ENCODE results near the gene SELENOH.
"Not testable (repeated sequence)": the region's sequence is repeated elsewhere in the genome, so short reads cannot be mapped to it uniquely, and the experiment has no call there.

The SELENOH gene

GRCh38 chr11:57741132-57742086 lies at the start of gene SELENOH:
Gene SELENOH, plus strand, starts transcription at chr11:57741491. Its CDS starts 105 bp downstream, at chr11:57741596.
- DNase-seq (ENCODE audit: low read depth in 2 of 2), result peak; percentile 83 to 88

GRCh38 chr11:57698843-57699365 lies 42.4 kb upstream of the SELENOH start:
- DNase-seq (ENCODE audit: low read depth in 2 of 2), result no peak

GRCh38 chr11:57699813-57700212 lies 41.5 kb upstream of the SELENOH start:
- DNase-seq (ENCODE audit: low read depth in 2 of 2), result no peak

- DNase-seq (ENCODE audit: low read depth in 2 of 2), result no peak
Observed at GRCh38 chr11:57700425-57700824, 40.9 kb upstream of the SELENOH start.

GRCh38 chr11:57703341-57703740 lies 38.0 kb upstream of the SELENOH start:
- no peak for DNase-seq (ENCODE audit: low read depth in 2 of 2)

GRCh38 chr11:57704932-57705331 lies 36.4 kb upstream of the SELENOH start:
- no peak for DNase-seq (ENCODE audit: low read depth in 2 of 2)

- not testable (repeated sequence) for DNase-seq (ENCODE audit: low read depth in 2 of 2)
Observed at GRCh38 chr11:57705432-57705831, 35.9 kb upstream of the SELENOH start.

- no peak for DNase-seq (ENCODE audit: low read depth in 2 of 2)
Observed at GRCh38 chr11:57709802-57710367, 31.4 kb upstream of the SELENOH start.

- DNase-seq (ENCODE audit: low read depth in 2 of 2), result peak; percentile 48 to 57
Observed at GRCh38 chr11:57711414-57712255, 29.7 kb upstream of the SELENOH start, which contains the start of gene MED19. Gene MED19, minus strand, starts transcription at chr11:57712215. Its CDS starts 36 bp downstream, at chr11:57712179.

- DNase-seq (ENCODE audit: low read depth in 2 of 2), result peak; percentile 80 to 82
Observed at GRCh38 chr11:57712256-57713150, 28.8 kb upstream of the SELENOH start, which contains the start of gene TMX2. Gene TMX2, plus strand, starts transcription at chr11:57712593. Its CDS starts 26 bp downstream, at chr11:57712619.

- no peak for DNase-seq (ENCODE audit: low read depth in 2 of 2)
Observed at GRCh38 chr11:57713835-57714234, 27.5 kb upstream of the SELENOH start.

- not testable (repeated sequence) for DNase-seq (ENCODE audit: low read depth in 2 of 2)
Observed at GRCh38 chr11:57716726-57717125, 24.6 kb upstream of the SELENOH start.

GRCh38 chr11:57727185-57727584 lies 14.1 kb upstream of the SELENOH start:
- DNase-seq (ENCODE audit: low read depth in 2 of 2), result no peak

- no peak for DNase-seq (ENCODE audit: low read depth in 2 of 2)
Observed at GRCh38 chr11:57728829-57729228, 12.5 kb upstream of the SELENOH start.

- no peak for DNase-seq (ENCODE audit: low read depth in 2 of 2)
Observed at GRCh38 chr11:57729479-57729878, 11.8 kb upstream of the SELENOH start.

GRCh38 chr11:57732661-57733060 lies 8.6 kb upstream of the SELENOH start:
- no peak for DNase-seq (ENCODE audit: low read depth in 2 of 2)

- DNase-seq (ENCODE audit: low read depth in 2 of 2), result no peak
Observed at GRCh38 chr11:57735619-57736298, 5.5 kb upstream of the SELENOH start.

- peak in 1 of 2 donors; percentile 26 for DNase-seq (ENCODE audit: low read depth in 2 of 2)
Observed at GRCh38 chr11:57742087-57742452, 779 bp downstream of the SELENOH start.

- DNase-seq (ENCODE audit: low read depth in 2 of 2), result no peak
Observed at GRCh38 chr11:57744357-57744756, 3.1 kb downstream of the SELENOH start.

GRCh38 chr11:57745206-57745605 lies 3.9 kb downstream of the SELENOH start:
- no peak for DNase-seq (ENCODE audit: low read depth in 2 of 2)

Data from stimulated activated CD4-positive, alpha-beta T cell treated with anti-CD3 and anti-CD28 coated beads, Interleukin-1b, Interleukin-23, amount 100 ng/mL, for 4 hours (primary cell).